OCI-LY1 (cell line): Measurements from ENCODE around the gene CELF2.

Experiments
- EZH2 ChIP-seq: fragments of 200-600 bp; sonication (generic), shearing (Covaris generic); IDR thresholded peaks from 2 replicates; pipeline ENCODE4 v1.8.0; 2017; ENCODE audit warnings: borderline replicate concordance, mixed run types, mild to moderate bottlenecking, antibody characterized with exemption, low read length, moderate library complexity, mixed read lengths
- TF ChIP-seq, protein P1 (sequence below): fragments of 200-600 bp; sonication (generic), shearing (Covaris generic); IDR thresholded peaks from 2 replicates; pipeline ENCODE4 v1.5.1; 2017; ENCODE audit warnings: mild to moderate bottlenecking, antibody characterized with exemption, low read length, moderate library complexity, mixed read lengths

DNA sequence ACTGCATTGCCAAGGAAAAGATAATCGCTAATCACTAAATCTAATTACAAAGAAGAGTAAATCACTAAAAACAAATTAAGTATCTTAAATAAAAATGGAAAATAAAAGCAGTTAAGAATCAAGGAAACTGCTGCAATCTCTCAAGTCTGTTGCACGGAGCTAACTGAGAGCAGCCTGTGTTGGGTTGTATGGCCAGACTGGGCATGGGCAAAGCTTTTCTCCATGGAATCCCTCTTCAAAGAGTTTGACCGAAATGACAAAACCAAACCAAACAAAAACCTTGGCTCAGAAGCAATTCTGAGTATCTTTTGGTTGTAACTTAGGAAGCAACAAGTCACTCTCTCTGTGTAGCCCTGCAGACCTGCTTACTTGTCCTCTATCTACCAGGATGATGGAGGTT, 78.8 kb downstream of the CELF2 start:
- TF ChIP-seq, protein P1, sequence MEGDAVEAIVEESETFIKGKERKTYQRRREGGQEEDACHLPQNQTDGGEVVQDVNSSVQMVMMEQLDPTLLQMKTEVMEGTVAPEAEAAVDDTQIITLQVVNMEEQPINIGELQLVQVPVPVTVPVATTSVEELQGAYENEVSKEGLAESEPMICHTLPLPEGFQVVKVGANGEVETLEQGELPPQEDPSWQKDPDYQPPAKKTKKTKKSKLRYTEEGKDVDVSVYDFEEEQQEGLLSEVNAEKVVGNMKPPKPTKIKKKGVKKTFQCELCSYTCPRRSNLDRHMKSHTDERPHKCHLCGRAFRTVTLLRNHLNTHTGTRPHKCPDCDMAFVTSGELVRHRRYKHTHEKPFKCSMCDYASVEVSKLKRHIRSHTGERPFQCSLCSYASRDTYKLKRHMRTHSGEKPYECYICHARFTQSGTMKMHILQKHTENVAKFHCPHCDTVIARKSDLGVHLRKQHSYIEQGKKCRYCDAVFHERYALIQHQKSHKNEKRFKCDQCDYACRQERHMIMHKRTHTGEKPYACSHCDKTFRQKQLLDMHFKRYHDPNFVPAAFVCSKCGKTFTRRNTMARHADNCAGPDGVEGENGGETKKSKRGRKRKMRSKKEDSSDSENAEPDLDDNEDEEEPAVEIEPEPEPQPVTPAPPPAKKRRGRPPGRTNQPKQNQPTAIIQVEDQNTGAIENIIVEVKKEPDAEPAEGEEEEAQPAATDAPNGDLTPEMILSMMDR, result no peak
- no peak for TF ChIP-seq EZH2
